H1 (cell line): ENCODE results near the gene ESCO1. TPM values are rescaled to one million over a fixed set of nuclear protein-coding genes. Genes with fewer than 3 reads are reported as not detected.

ENCODE experiments used
- CTCF ChIA-PET: fragments of 300-600 bp; sonication (Branson Sonifier 250); formaldehyde crosslinking; loops from one replicate; lab custom pipeline; 2021; ENCODE audit not compliant: partially characterized antibody; lab: Charles Lee
- POLR2A ChIA-PET: fragments of 300-600 bp; sonication (Branson Sonifier 250); formaldehyde crosslinking; loops from one replicate; lab custom pipeline; 2021; ENCODE audit warnings: inconsistent platforms; ENCODE audit not compliant: partially characterized antibody; lab: Charles Lee
- DNase-seq, 2 experiments: peaks; one replicate each; pipeline versions ENCODE4 v3.0.0 to v3.0.0-alpha.2; 2010 to 2022; ENCODE audit warnings: low spot score in 2 of 2, low read depth in 1 of 2, mixed read lengths in 1 of 2
- FAIRE-seq: peaks from 2 replicates; lab custom pipeline; 2011; peaks lifted over from hg19 to GRCh38; lab: Jason Lieb, UNC
- H2AFZ ChIP-seq: 2 replicates; pipeline ENCODE4 v1.8.1; 2012; ENCODE audit warnings: low read length, inconsistent platforms
- H2AK5ac ChIP-seq: 2 replicates; pipeline ENCODE4 v1.6.1; 2013; ENCODE audit warnings: low read depth, low read length
- H2BK120ac ChIP-seq: replicated peaks from 2 replicates; pipeline ENCODE3; 2013; ENCODE audit warnings: low read depth, low read length, inconsistent platforms
- H2BK12ac ChIP-seq: 2 replicates; pipeline ENCODE4 v1.6.1; 2013; ENCODE audit warnings: low read depth, low read length
- H2BK15ac ChIP-seq: 2 replicates; pipeline ENCODE4 v1.6.1; 2013; ENCODE audit warnings: low read length
- H2BK20ac ChIP-seq: 2 replicates; pipeline ENCODE4 v1.6.1; 2013; ENCODE audit warnings: low read length
- H2BK5ac ChIP-seq: 2 replicates; pipeline ENCODE4 v1.6.1; 2013; ENCODE audit warnings: low read depth, low read length
- H3K14ac ChIP-seq: 2 replicates; pipeline ENCODE4 v1.6.1; 2013; ENCODE audit warnings: inconsistent platforms; ENCODE audit not compliant: insufficient read length
- H3K18ac ChIP-seq: 2 replicates; pipeline ENCODE4 v1.6.1; 2013; ENCODE audit warnings: low read length; ENCODE audit errors: extremely low read depth
- H3K23ac ChIP-seq: 2 replicates; pipeline ENCODE4 v1.6.1; 2013; ENCODE audit warnings: inconsistent platforms; ENCODE audit not compliant: insufficient read length
- H3K23me2 ChIP-seq: 2 replicates; pipeline ENCODE4 v1.6.1; 2013; ENCODE audit warnings: low read depth, low read length
- H3K27ac ChIP-seq: 2 replicates; pipeline ENCODE4 v1.6.1; 2011; ENCODE audit warnings: low read depth, low read length, inconsistent platforms
- H3K27me3 ChIP-seq, 4 experiments: replicated peaks in 1 of 4; 1 replicate in 1 of 4; 2 replicates in 3 of 4; pipeline versions ENCODE4 v1.6.1 to v1.8.1; 2011 to 2013; ENCODE audit warnings: low read length in 3 of 4, mild to moderate bottlenecking in 3 of 4, inconsistent platforms in 2 of 4, mixed read lengths in 2 of 4, moderate library complexity in 1 of 4; ENCODE audit not compliant: control insufficient read depth in 3 of 4, insufficient read depth in 3 of 4; ENCODE audit errors: extremely low read depth in 1 of 4
- H3K36me3 ChIP-seq, 4 experiments: 2 replicates each; pipeline versions ENCODE4 v1.6.1 to v1.8.1; 2011 to 2013; ENCODE audit warnings: mild to moderate bottlenecking in 4 of 4, low read length in 3 of 4, moderate library complexity in 2 of 4, control low read depth in 1 of 4, inconsistent platforms in 1 of 4; ENCODE audit not compliant: insufficient read depth in 4 of 4, control insufficient read depth in 2 of 4
- H3K4ac ChIP-seq: replicated peaks from 2 replicates; pipeline ENCODE3; 2013; ENCODE audit warnings: low read length, low read depth, mixed read lengths, inconsistent platforms; ENCODE audit not compliant: insufficient read length
- H3K4me1 ChIP-seq, 4 experiments: replicated peaks in 1 of 4; 1 replicate in 1 of 4; 2 replicates in 3 of 4; pipeline versions ENCODE4 v1.6.1 to v1.8.1; 2011 to 2013; ENCODE audit warnings: low read length in 3 of 4, inconsistent platforms in 2 of 4, mixed read lengths in 1 of 4; ENCODE audit not compliant: insufficient read depth in 4 of 4, control insufficient read depth in 3 of 4
- H3K4me2 ChIP-seq, 2 experiments: 2 replicates each; pipeline versions ENCODE4 v1.6.1 to v1.8.1; 2011 to 2013; ENCODE audit warnings: low read depth in 2 of 2, low read length in 2 of 2, control low read depth in 1 of 2, inconsistent platforms in 1 of 2, mild to moderate bottlenecking in 1 of 2; ENCODE audit not compliant: insufficient read depth in 1 of 2
- H3K4me3 ChIP-seq, 4 experiments: fragments of 200-600, 300-600 bp in 1 of 4; sonication (generic), shearing (Covaris generic), sonication (Bioruptor Twin) in 1 of 4; 2 replicates each; pipeline versions ENCODE4 v1.5.1 to v1.8.1; 2011 to 2016; ENCODE audit warnings: low read length in 4 of 4, low read depth in 3 of 4, control low read depth in 2 of 4, inconsistent platforms in 2 of 4, mild to moderate bottlenecking in 2 of 4, mixed read lengths in 1 of 4, moderate library complexity in 1 of 4; ENCODE audit not compliant: insufficient read depth in 2 of 4; ENCODE audit errors: extremely low read depth in 1 of 4
- H3K56ac ChIP-seq: replicated peaks from 2 replicates; pipeline ENCODE3; 2013; ENCODE audit warnings: low read depth, mild to moderate bottlenecking, mixed read lengths, low read length, inconsistent platforms; ENCODE audit not compliant: insufficient read length
- H3K79me1 ChIP-seq: 2 replicates; pipeline ENCODE4 v1.6.1; 2013; ENCODE audit warnings: low read depth, low read length, control low read depth
- H3K79me2 ChIP-seq, 2 experiments: 2 replicates each; pipeline versions ENCODE4 v1.6.1 to v1.8.1; 2012 to 2013; ENCODE audit warnings: low read length in 2 of 2, mild to moderate bottlenecking in 2 of 2, inconsistent platforms in 1 of 2; ENCODE audit not compliant: insufficient read depth in 2 of 2, control insufficient read depth in 1 of 2
- H3K9ac ChIP-seq, 4 experiments: replicated peaks in 1 of 4; 1 replicate in 1 of 4; 2 replicates in 3 of 4; pipeline versions ENCODE4 v1.6.1 to v1.8.1; 2011 to 2013; ENCODE audit warnings: low read depth in 3 of 4, low read length in 3 of 4, control low read depth in 2 of 4, mild to moderate bottlenecking in 2 of 4, moderate library complexity in 2 of 4, inconsistent platforms in 1 of 4; ENCODE audit errors: extremely low read depth in 1 of 4
- H3K9me3 ChIP-seq, 2 experiments: 2 replicates each; pipeline versions ENCODE4 v1.6.1 to v1.8.1; 2012 to 2013; ENCODE audit warnings: mild to moderate bottlenecking in 2 of 2, moderate library complexity in 2 of 2, control low read depth in 1 of 2, inconsistent platforms in 1 of 2, low read depth in 1 of 2, low read length in 1 of 2, mixed read lengths in 1 of 2; ENCODE audit not compliant: insufficient read depth in 2 of 2
- H4K20me1 ChIP-seq, 2 experiments: replicated peaks in 1 of 2; 2 replicates each; pipeline versions ENCODE3 to v1.8.1; 2011 to 2013; ENCODE audit warnings: inconsistent platforms in 2 of 2, low read length in 2 of 2, mild to moderate bottlenecking in 1 of 2; ENCODE audit not compliant: insufficient read depth in 2 of 2, control insufficient read depth in 1 of 2
- H4K5ac ChIP-seq: 2 replicates; pipeline ENCODE4 v1.6.1; 2013; ENCODE audit warnings: low read length, low read depth, mixed read lengths, inconsistent platforms; ENCODE audit not compliant: insufficient read length
- H4K8ac ChIP-seq: 2 replicates; pipeline ENCODE4 v1.8.0; 2013; ENCODE audit warnings: mild to moderate bottlenecking, moderate library complexity, low read length, inconsistent platforms; ENCODE audit not compliant: insufficient read depth; ENCODE audit errors: extremely low read depth
- H4K91ac ChIP-seq: replicated peaks from 2 replicates; pipeline ENCODE3; 2013; ENCODE audit warnings: low read length, mixed read lengths, inconsistent platforms; ENCODE audit not compliant: insufficient read length
- BACH1 ChIP-seq: IDR thresholded peaks from 2 replicates; pipeline ENCODE4 v1.6.1; 2012; ENCODE audit warnings: low read length, improper control_type of control experiment
- CTCF ChIP-seq, 3 experiments: IDR thresholded peaks; 1 replicate in 2 of 3; 2 replicates in 1 of 3; pipeline versions ENCODE4 v1.5.1 to v1.6.1; 2011; ENCODE audit warnings: low read length in 3 of 3, mild to moderate bottlenecking in 3 of 3, inconsistent platforms in 2 of 3, low read depth in 1 of 3, moderate library complexity in 1 of 3; ENCODE audit not compliant: insufficient read depth in 1 of 3; ENCODE audit errors: control extremely low read depth in 1 of 3
- EZH2 ChIP-seq: fragments of 200-600 bp; sonication (generic); IDR thresholded peaks from 2 replicates; pipeline ENCODE4 v1.7.1; 2012; ENCODE audit warnings: low read depth, mild to moderate bottlenecking, moderate library complexity, low read length, inconsistent platforms; ENCODE audit not compliant: severe bottlenecking
- HDAC6 ChIP-seq: IDR thresholded peaks from one replicate; pipeline ENCODE4 v1.7.1; 2012; ENCODE audit warnings: low read depth, mild to moderate bottlenecking, inconsistent platforms, low read length, moderate library complexity
- KDM1A ChIP-seq: fragments of 200-600, 300-600 bp; sonication (generic); IDR thresholded peaks from 2 replicates; pipeline ENCODE4 v1.7.1; 2016; ENCODE audit warnings: mild to moderate bottlenecking, low read length, borderline replicate concordance
- MAFK ChIP-seq: IDR thresholded peaks from 2 replicates; pipeline ENCODE4 v1.6.1; 2012; ENCODE audit warnings: low read depth, mild to moderate bottlenecking, improper control_type of control experiment, low read length
- POLR2AphosphoS5 ChIP-seq: IDR thresholded peaks from 2 replicates; pipeline ENCODE4 v1.6.1; 2011; ENCODE audit warnings: low read depth, low read length
- POU5F1 ChIP-seq: IDR thresholded peaks from 2 replicates; pipeline ENCODE4 v1.6.1; 2011; ENCODE audit warnings: low read depth, mild to moderate bottlenecking, low read length, moderate library complexity
- RBBP5 ChIP-seq: IDR thresholded peaks from 2 replicates; pipeline ENCODE4 v1.7.1; 2012; ENCODE audit warnings: low read depth, mild to moderate bottlenecking, inconsistent platforms, low read length, moderate library complexity, borderline replicate concordance
- RNF2 ChIP-seq: fragments of 200-900, 300-1000 bp; sonication (generic); IDR thresholded peaks from 2 replicates; pipeline ENCODE4 v1.7.1; 2016; ENCODE audit warnings: borderline replicate concordance, low read depth, mild to moderate bottlenecking, antibody characterized with exemption, low read length; ENCODE audit not compliant: poor library complexity, severe bottlenecking; ENCODE audit errors: missing control alignments
- SAP30 ChIP-seq: fragments of 300-600 bp; sonication (generic); IDR thresholded peaks from 2 replicates; pipeline ENCODE4 v1.7.1; 2012; ENCODE audit warnings: low read length, moderate library complexity, mild to moderate bottlenecking, inconsistent platforms; ENCODE audit not compliant: insufficient read depth, insufficient replicate concordance
- WGBS, 2 experiments: shearing (Covaris generic) in 1 of 2; methylation state at CpG; one replicate each; pipeline versions ENCODE4 v1.1.6 to v1.1.7; 2013 to 2015; ENCODE audit warnings: low lambda C conversion rate in 2 of 2, mixed read lengths in 2 of 2, inconsistent platforms in 1 of 2, low coverage in 1 of 2, missing lambda C conversion rate in 1 of 2; ENCODE audit not compliant: insufficient replicate concordance in 2 of 2, insufficient coverage in 1 of 2, insufficient read length in 1 of 2; ENCODE audit errors: extremely low coverage in 1 of 2, missing lambda C conversion rate in 1 of 2; 5-methylcytosine and 5-hydroxymethylcytosine counted together
- polyA plus RNA-seq, 7 experiments: library from polyadenylated mRNA; depleted of rRNA in 3 of 7; stranded (reverse) in 5 of 7; unstranded in 2 of 7; fragments of >200 nt in 5 of 7; fragments of 200-250 nt in 2 of 7; gene quantifications; 1 replicate in 5 of 7; 2 replicates in 1 of 7; 4 replicates in 1 of 7; pipeline versions ENCODE4 v1.2.1 to v1.2.3, GENCODE V29; 2011 to 2013; ENCODE audit warnings: missing spikeins in 2 of 7, mixed read lengths in 2 of 7
- total RNA-seq: library from RNA; stranded (reverse); fragmentation: NEBNext Ultra II Directional; extraction: Animal tissue kit (Norgen Biotek cat#: 25700); gene quantifications from 2 replicates; pipeline ENCODE4 v1.2.1, GENCODE V29; 2021

Gene ESCO1
- total and polyA plus RNA-seq, 2 of the 8 experiments (the other 6 are each of a cell fraction or from before 2014, with no cell fraction given) = 5.8 to 48.3 TPM

- no peak overlapping the region for H2AFZ ChIP-seq
- H3K79me2 ChIP-seq = peaks cover 3 to 63% of the 10 kb centered on the region in 2 experiments; a peak in 3 of 4 replicates
- 98% methylated on average over 5 of the region's 5 CpGs; no CpG with 5 or more reads in 1 of the 2 experiments for WGBS, 2 experiments
- H2BK5ac ChIP-seq = no peak overlapping the region
- no peak overlapping the region for H4K91ac ChIP-seq
- no peak overlapping the region for H3K4me3 ChIP-seq
- H3K14ac ChIP-seq = no peak overlapping the region
- no peak overlapping the region for H3K23ac ChIP-seq
- ChIA-PET POLR2A (interaction anchor here (2.1 kb wide), 1 partner anchor 16 kb away, joined by 10 read pairs; the partner anchor contains the start of gene ESCO1), CTCF (no interaction called here)
- H4K8ac ChIP-seq = no peak overlapping the region
- FAIRE-seq = no peak
- no peak overlapping the region for H2BK20ac ChIP-seq
- H3K4me2 ChIP-seq = no peak overlapping the region
- H3K27me3 ChIP-seq = no peaks in the 10 kb centered on the region
- H4K5ac ChIP-seq = no peak overlapping the region
- no peaks in the 10 kb centered on the region for H3K79me1 ChIP-seq
- no peak overlapping the region for H3K56ac ChIP-seq
- peaks cover 3 to 4% of the 10 kb centered on the region in 2 experiments for H4K20me1 ChIP-seq
- no peak overlapping the region for H2BK120ac ChIP-seq
- H2BK15ac ChIP-seq = no peak overlapping the region
- H3K9ac ChIP-seq = no peak overlapping the region
- H3K27ac ChIP-seq = no peak overlapping the region
- no peak for DNase-seq
- H3K36me3 ChIP-seq = peaks cover 0 to 17% (median 2%) of the 10 kb centered on the region in 4 experiments; a peak in 2 of 8 replicates
- H3K9me3 ChIP-seq = no peaks in the 10 kb centered on the region
- H3K4ac ChIP-seq = no peak overlapping the region
- H3K23me2 ChIP-seq = no peaks in the 10 kb centered on the region
- H2AK5ac ChIP-seq = no peak overlapping the region
- no peak overlapping the region for H2BK12ac ChIP-seq
- H3K18ac ChIP-seq = no peak overlapping the region
- no peaks in the 10 kb centered on the region for H3K4me1 ChIP-seq
- TF ChIP-seq MAFK (no peak), EZH2 (no peak), POU5F1 (no peak), SAP30 (no peak), RNF2 (no peak), CTCF (IDR thresholded peaks at IDR 0.05; ENCODE audit: control extremely low read depth in 1 of 3, insufficient read depth in 1 of 3, low read depth in 1 of 3, low read length in 3 of 3) (no peak), BACH1 (no peak), RBBP5 (no peak), KDM1A (no peak), HDAC6 (no peak), POLR2AphosphoS5 (no peak)
Measured at GRCh38 chr18:21584391-21584790, 16.1 kb downstream of the ESCO1 start.
